GM12878 (cell line): ENCODE results near the gene HINFP. TPM values are rescaled to one million over a fixed set of nuclear protein-coding genes. Genes with fewer than 3 reads are reported as not detected.

Source experiments
- BRCA1 ChIP-seq: IDR thresholded peaks from 2 replicates; pipeline ENCODE4 v1.6.1; 2011; ENCODE audit warnings: low read depth, low read length, improper control_type of control experiment
- CBX5 ChIP-seq: sonication (generic); IDR thresholded peaks from 2 replicates; pipeline ENCODE4 v1.6.1; 2016; ENCODE audit warnings: low read depth, moderate library complexity, mild to moderate bottlenecking, inconsistent platforms
- CEBPB ChIP-seq, 2 experiments: fragments of 150-350 bp in 1 of 2; IDR thresholded peaks; 2 replicates each; pipeline ENCODE4 v1.6.1; 2012 to 2014; ENCODE audit warnings: low read depth in 2 of 2, low read length in 2 of 2, borderline replicate concordance in 1 of 2, inconsistent platforms in 1 of 2
- CREM ChIP-seq: IDR thresholded peaks from 2 replicates; pipeline ENCODE4 v1.6.1; 2014; ENCODE audit warnings: antibody characterized with exemption, low read depth
- E2F4 ChIP-seq: IDR thresholded peaks from 2 replicates; pipeline ENCODE4 v1.6.1; 2012; ENCODE audit warnings: low read depth, low read length, improper control_type of control experiment
- E4F1 ChIP-seq: fragments of 450-650 bp; IDR thresholded peaks from 2 replicates; pipeline ENCODE4 v1.6.1; 2018; ENCODE audit warnings: borderline replicate concordance, mild to moderate bottlenecking; ENCODE audit not compliant: partially characterized antibody
- EED ChIP-seq: sonication (generic); IDR thresholded peaks from 2 replicates; pipeline ENCODE4 v1.6.1; 2016; ENCODE audit warnings: antibody characterized with exemption, low read depth
- ELK1 ChIP-seq: IDR thresholded peaks from 2 replicates; pipeline ENCODE4 v1.6.1; 2012; ENCODE audit warnings: low read depth, low read length, improper control_type of control experiment
- FOS ChIP-seq: IDR thresholded peaks from 3 replicates; pipeline ENCODE4 v1.6.1; 2011; ENCODE audit warnings: borderline replicate concordance; ENCODE audit not compliant: insufficient read length; ENCODE audit errors: extremely low read depth
- HSF1 ChIP-seq: fragments of 150-350 bp; IDR thresholded peaks from 2 replicates; pipeline ENCODE4 v1.6.1; 2014; ENCODE audit warnings: mild to moderate bottlenecking, low read depth, low read length
- IRF3 ChIP-seq: fragments of 450-650 bp; IDR thresholded peaks from 2 replicates; pipeline ENCODE4 v1.6.1; 2014; ENCODE audit warnings: mild to moderate bottlenecking
- JUND ChIP-seq: IDR thresholded peaks from 2 replicates; pipeline ENCODE4 v1.6.1; 2012; ENCODE audit warnings: low read depth, mild to moderate bottlenecking, low read length, improper control_type of control experiment, moderate library complexity
- KDM1A ChIP-seq: fragments of 200-600 bp; sonication (generic); IDR thresholded peaks from 2 replicates; pipeline ENCODE4 v1.6.1; 2016; ENCODE audit warnings: borderline replicate concordance
- MAX ChIP-seq: IDR thresholded peaks from 2 replicates; pipeline ENCODE4 v1.6.1; 2012; ENCODE audit warnings: low read depth, low read length, improper control_type of control experiment
- NR2C1 ChIP-seq: fragments of 450-650 bp; IDR thresholded peaks from 2 replicates; pipeline ENCODE4 v1.6.1; 2017; ENCODE audit warnings: antibody characterized with exemption, mild to moderate bottlenecking, moderate library complexity
- PBX3 ChIP-seq: IDR thresholded peaks from 2 replicates; pipeline ENCODE4 v1.6.1; 2011; ENCODE audit warnings: mild to moderate bottlenecking, low read depth, low read length, moderate library complexity; ENCODE audit not compliant: insufficient replicate concordance
- RAD51 ChIP-seq: fragments of 450-650 bp; IDR thresholded peaks from 2 replicates; pipeline ENCODE4 v1.6.1; 2016; ENCODE audit warnings: moderate library complexity, mild to moderate bottlenecking, inconsistent platforms
- RFX5 ChIP-seq: IDR thresholded peaks from 2 replicates; pipeline ENCODE4 v1.6.1; 2011; ENCODE audit warnings: low read depth, low read length, improper control_type of control experiment
- SMAD5 ChIP-seq: IDR thresholded peaks from 2 replicates; pipeline ENCODE4 v1.6.1; 2016; ENCODE audit warnings: antibody characterized with exemption, low read depth
- SUZ12 ChIP-seq: fragments of 200-600 bp; sonication (generic); IDR thresholded peaks from one replicate; pipeline ENCODE4 v1.6.1; 2018; ENCODE audit warnings: antibody characterized with exemption, mild to moderate bottlenecking; ENCODE audit not compliant: unreplicated experiment
- ZNF274 ChIP-seq: IDR thresholded peaks from one replicate; pipeline ENCODE4 v1.8.0; 2011; ENCODE audit not compliant: insufficient read length, insufficient read depth
- polyA plus RNA-seq, 11 experiments: library from polyadenylated mRNA; depleted of rRNA in 4 of 11; unstranded in 6 of 11; stranded (reverse) in 5 of 11; fragments of >200 nt; fragmentation: Nextera tagmentation in 4 of 11; fragmentation: Illumina TruSeq in 1 of 11; extraction: Ambion mirVana in 4 of 11; extraction: Trizol in 1 of 11; gene quantifications; 1 replicate in 1 of 11; 2 replicates in 10 of 11; pipeline versions ENCODE4 v1.2.1 to v1.2.3, GENCODE V29; 2011 to 2016; ENCODE audit warnings: inconsistent platforms in 2 of 11, missing spikeins in 2 of 11, low read depth in 1 of 11
- total RNA-seq, 4 experiments: library from RNA; depleted of rRNA in 3 of 4; stranded (reverse); fragments of >200 nt in 3 of 4; fragmentation: Illumina TruSeq in 1 of 4; extraction: Trizol in 1 of 4; gene quantifications; 2 replicates each; pipeline versions ENCODE4 v1.2.1 to v1.2.3, GENCODE V29; 2013 to 2021

The HINFP gene
- total and polyA plus RNA-seq, 10 of the 15 experiments (the other 5 are each of a cell fraction or from before 2014, with no cell fraction given), result 13.1 to 26.3 (median 18.6) TPM

- TF ChIP-seq IRF3 (peak; percentile 68; the same call in 1 of the 2 replicates), NR2C1 (no peak), HSF1 (no peak), FOS (peak; percentile 71), RAD51 (peak; percentile 97), KDM1A (no peak), E4F1 (peak; percentile 79), CBX5 (no peak), RFX5 (no peak), ZNF274 (no peak), CREM (peak; percentile 1; the same call in 1 of the 2 replicates), EED (no peak), CEBPB (IDR thresholded peaks at IDR 0.05; ENCODE audit: borderline replicate concordance in 1 of 2, low read depth in 2 of 2, low read length in 2 of 2) (no peak), E2F4 (peak; percentile 32; the same call in 1 of the 2 replicates), ELK1 (peak; percentile 54; the same call in 1 of the 2 replicates), SMAD5 (peak; percentile 22; the same call in 1 of the 2 replicates), JUND (no peak), MAX (peak; percentile 98), SUZ12 (no peak), BRCA1 (no peak), PBX3 (peak; percentile 96)
These were observed at the start of gene HINFP (continued) for GRCh38 chr11:119121008-119121810.
